Cardiac muscle cell (in vitro differentiated cells and primary cell): ENCODE measurements around the gene PLAGL2. TPM values are rescaled to one million over a fixed set of nuclear protein-coding genes. Genes with fewer than 3 reads are reported as not detected.

Experiments
- DNase-seq, 2 donors: peaks; one replicate each; pipeline versions ENCODE4 v3.0.0 to v3.0.0-alpha.2; 2010 to 2017; ENCODE audit warnings: low read depth in 1 of 2, low spot score in 1 of 2
- H3K27ac ChIP-seq: fragments of 200-600 bp; sonication (generic); 2 replicates; pipeline ENCODE4 v1.5.1; 2016
- H3K27me3 ChIP-seq: fragments of 200-600 bp; sonication (generic); 2 replicates; pipeline ENCODE4 v1.6.0; 2016; ENCODE audit warnings: control low read depth
- H3K36me3 ChIP-seq: fragments of 200-600 bp; sonication (generic); 2 replicates; pipeline ENCODE4 v1.5.1; 2016; ENCODE audit warnings: control low read depth
- H3K4me1 ChIP-seq: fragments of 200-600 bp; sonication (generic); 2 replicates; pipeline ENCODE4 v1.8.1; 2017; ENCODE audit warnings: low read depth, mild to moderate bottlenecking, mixed run types
- H3K4me3 ChIP-seq: fragments of 200-600 bp; sonication (generic); 2 replicates; pipeline ENCODE4 v1.5.1; 2016; ENCODE audit warnings: mild to moderate bottlenecking
- H3K9me3 ChIP-seq: fragments of 200-600 bp; sonication (generic); 2 replicates; pipeline ENCODE4 v1.5.1; 2017; ENCODE audit warnings: low read depth, mild to moderate bottlenecking, control low read depth
- polyA plus RNA-seq: library from polyadenylated mRNA; unstranded; fragments of >200 nt; fragmentation: Nextera tagmentation; extraction: Ambion mirVana; gene quantifications from 2 replicates; pipeline ENCODE4 v1.2.1, GENCODE V29; 2016
- total RNA-seq: library from RNA; depleted of rRNA; stranded (reverse); fragments of >200 nt; gene quantifications from 2 replicates; pipeline ENCODE4 v1.2.3, GENCODE V29; 2016
- TF ChIP-seq, protein P1 (sequence below): IDR thresholded peaks from 2 replicates; pipeline ENCODE4 v1.5.1; 2012; ENCODE audit warnings: low read depth, mild to moderate bottlenecking, low read length

Gene PLAGL2
- total and polyA plus RNA-seq, 2 experiments from 2014 or later = 18.3 to 29.8 TPM

DNA sequence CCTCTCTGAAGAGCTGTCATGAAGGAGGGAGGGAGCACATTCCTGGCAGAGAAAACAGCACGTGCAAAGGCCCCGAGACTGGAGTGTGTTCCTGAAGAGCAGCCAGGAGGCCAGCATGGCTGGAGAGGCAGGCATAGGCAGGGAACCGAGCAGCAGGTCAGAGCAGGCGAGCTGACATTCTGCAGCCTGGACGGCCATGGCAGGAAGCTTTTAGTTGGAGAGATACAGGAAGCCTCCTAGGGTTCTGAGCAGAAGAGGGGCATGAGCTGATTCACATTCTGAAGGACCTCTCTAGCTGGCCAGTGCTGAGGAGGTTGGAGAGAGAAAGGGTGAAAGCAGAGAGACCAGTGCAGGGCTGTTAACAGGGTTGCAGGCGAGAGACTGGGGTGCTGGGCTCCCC, 29.9 kb upstream of the PLAGL2 start:
- Histone ChIP-seq H3K4me3 (no peak overlapping the region), H3K4me1 (no peaks in the 10 kb centered on the region), H3K27ac (no peak overlapping the region), H3K9me3 (no peaks in the 10 kb centered on the region), H3K36me3 (peaks cover 4% of the 10 kb centered on the region), H3K27me3 (no peaks in the 10 kb centered on the region)
- TF ChIP-seq, protein P1, sequence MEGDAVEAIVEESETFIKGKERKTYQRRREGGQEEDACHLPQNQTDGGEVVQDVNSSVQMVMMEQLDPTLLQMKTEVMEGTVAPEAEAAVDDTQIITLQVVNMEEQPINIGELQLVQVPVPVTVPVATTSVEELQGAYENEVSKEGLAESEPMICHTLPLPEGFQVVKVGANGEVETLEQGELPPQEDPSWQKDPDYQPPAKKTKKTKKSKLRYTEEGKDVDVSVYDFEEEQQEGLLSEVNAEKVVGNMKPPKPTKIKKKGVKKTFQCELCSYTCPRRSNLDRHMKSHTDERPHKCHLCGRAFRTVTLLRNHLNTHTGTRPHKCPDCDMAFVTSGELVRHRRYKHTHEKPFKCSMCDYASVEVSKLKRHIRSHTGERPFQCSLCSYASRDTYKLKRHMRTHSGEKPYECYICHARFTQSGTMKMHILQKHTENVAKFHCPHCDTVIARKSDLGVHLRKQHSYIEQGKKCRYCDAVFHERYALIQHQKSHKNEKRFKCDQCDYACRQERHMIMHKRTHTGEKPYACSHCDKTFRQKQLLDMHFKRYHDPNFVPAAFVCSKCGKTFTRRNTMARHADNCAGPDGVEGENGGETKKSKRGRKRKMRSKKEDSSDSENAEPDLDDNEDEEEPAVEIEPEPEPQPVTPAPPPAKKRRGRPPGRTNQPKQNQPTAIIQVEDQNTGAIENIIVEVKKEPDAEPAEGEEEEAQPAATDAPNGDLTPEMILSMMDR = no peak
- no peak for DNase-seq

DNA sequence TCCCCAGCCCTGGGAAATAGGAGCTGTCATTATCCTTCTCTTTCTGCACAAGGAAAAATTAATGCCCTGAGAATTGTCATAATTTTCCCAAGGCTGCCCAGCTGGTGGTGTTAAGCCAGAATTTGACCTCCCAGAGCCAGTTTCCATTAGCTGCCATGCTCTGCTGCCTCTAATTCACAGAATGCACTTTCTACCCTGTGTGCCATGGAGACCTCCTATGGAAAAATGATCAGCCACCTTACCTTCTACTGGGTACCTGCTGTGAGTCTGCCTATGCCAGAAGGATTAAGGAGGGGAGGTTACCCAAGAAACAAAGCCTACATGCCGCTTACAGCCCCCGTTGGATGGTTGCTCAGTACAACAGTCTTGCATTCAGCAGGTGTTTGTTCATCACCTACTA, 29.3 kb upstream of the PLAGL2 start:
- Histone ChIP-seq H3K4me1 (no peaks in the 10 kb centered on the region), H3K4me3 (no peak overlapping the region), H3K27me3 (no peaks in the 10 kb centered on the region), H3K9me3 (no peaks in the 10 kb centered on the region), H3K36me3 (peaks cover 10% of the 10 kb centered on the region), H3K27ac (no peak overlapping the region)
- TF ChIP-seq, protein P1 = no peak
- DNase-seq = no peak

DNA sequence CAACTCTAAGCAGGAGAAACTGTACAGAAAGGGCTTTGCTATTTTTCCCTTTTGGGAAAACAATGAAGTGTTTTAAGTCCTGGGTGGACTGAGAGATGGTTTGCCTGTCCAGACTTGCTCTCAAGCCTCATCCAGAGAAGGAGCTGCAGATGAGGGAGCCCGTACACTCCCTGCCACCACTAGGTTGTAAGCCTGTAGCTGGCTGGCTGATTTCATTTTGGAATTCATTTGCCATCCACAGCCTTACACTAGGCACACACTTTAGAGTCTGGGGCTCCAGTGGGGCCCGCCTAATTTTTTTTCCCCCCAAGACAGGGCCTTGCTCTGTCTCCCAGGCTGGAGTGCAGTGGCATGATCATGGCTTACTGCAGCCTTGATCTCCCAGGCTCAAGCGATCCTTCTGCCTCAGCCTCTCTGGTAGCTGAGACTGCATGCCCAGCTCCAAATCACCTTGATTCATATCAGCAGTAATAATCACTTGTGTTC, 28.5 kb upstream of the PLAGL2 start:
- TF ChIP-seq, protein P1 = no peak
- no peak overlapping the region for H3K27ac ChIP-seq
- no peak overlapping the region for H3K4me3 ChIP-seq
- H3K9me3 ChIP-seq = no peaks in the 10 kb centered on the region
- H3K27me3 ChIP-seq = no peaks in the 10 kb centered on the region
- no peak for DNase-seq
- peaks cover 14% of the 10 kb centered on the region for H3K36me3 ChIP-seq
- no peaks in the 10 kb centered on the region for H3K4me1 ChIP-seq

DNA sequence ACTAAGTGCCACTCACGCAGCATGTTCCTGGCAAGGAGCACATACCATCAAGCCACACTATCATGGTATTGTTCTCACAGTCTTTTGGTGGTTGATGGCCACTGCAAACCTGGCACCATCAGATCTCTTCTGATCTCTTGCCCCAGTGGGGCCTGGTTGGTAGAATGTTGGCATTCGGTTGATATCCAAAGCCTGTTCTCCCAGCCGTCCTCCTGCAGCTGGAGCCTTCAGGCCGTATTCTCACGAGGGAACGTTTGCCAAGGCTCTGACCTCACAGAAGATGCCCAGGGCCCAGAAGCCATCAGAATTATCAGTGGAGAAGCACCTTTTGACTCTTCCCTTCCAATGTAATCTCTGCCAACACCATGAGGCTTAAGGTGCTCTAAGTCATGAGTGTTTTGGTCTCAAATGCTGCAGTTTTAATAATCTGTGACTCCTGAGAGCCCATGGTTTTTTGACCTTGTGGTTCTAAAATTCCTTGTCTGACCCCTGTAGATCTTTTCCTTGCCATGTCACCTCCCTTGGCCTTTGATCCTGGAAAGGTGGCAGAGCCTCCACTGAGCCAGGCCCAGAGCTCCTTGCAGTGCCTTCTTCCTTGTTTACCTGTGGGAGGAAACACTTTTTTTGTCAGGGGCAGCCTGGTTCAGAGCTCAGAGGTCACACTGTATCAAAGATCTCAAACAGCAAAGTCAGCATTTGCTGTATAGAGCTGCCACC, 27.9 kb upstream of the PLAGL2 start:
- Histone ChIP-seq H3K27me3 (no peaks in the 10 kb centered on the region), H3K27ac (no peak overlapping the region), H3K9me3 (no peaks in the 10 kb centered on the region), H3K4me1 (no peaks in the 10 kb centered on the region), H3K4me3 (no peak overlapping the region), H3K36me3 (peaks cover 16% of the 10 kb centered on the region)
- TF ChIP-seq, protein P1 = no peak
- DNase-seq = no peak

DNA sequence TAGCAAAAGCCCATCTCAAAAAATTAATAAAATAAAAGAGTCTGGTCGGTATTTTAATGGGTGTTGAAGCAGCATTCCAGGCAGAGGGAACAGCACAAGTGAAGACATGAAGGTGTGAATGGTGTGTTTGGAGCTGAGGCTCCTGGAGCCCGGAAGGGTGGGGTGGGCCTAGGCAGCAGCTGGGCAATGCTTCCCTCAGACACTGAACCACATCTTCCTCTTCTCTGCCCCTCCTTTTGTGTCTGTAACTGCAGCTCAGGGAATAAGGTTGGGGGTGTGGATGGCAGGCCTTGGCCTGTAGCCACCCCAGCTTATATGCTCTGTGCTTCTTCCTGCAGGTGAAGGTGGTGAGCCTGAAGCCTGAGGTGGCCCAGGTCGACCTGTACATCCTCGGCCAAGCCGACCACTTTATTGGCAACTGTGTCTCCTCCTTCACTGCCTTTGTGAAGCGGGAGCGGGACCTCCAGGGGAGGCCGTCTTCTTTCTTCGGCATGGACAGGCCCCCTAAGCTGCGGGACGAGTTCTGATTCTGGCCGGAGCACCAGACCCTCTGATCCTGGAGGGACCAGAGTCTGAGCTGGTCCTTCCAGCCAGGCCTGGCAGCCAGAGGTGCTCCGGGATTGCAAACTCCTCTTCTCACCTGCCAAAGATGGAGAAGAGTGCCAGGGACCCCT, 26.7 kb upstream of the PLAGL2 start:
- H3K36me3 ChIP-seq = peaks cover 19% of the 10 kb centered on the region
- no peak overlapping the region for H3K4me3 ChIP-seq
- no peak for DNase-seq
- H3K27me3 ChIP-seq = no peaks in the 10 kb centered on the region
- no peaks in the 10 kb centered on the region for H3K9me3 ChIP-seq
- H3K27ac ChIP-seq = no peak overlapping the region
- TF ChIP-seq, protein P1 = no peak
- H3K4me1 ChIP-seq = no peaks in the 10 kb centered on the region
